ENCODE results near the gene C15orf62. TPM values are rescaled to one million over a fixed set of nuclear protein-coding genes. Genes with fewer than 3 reads are reported as not detected.

The C15orf62 gene
- total RNA-seq, 1 donor from 2014 or later: 1.4 TPM

DNA sequence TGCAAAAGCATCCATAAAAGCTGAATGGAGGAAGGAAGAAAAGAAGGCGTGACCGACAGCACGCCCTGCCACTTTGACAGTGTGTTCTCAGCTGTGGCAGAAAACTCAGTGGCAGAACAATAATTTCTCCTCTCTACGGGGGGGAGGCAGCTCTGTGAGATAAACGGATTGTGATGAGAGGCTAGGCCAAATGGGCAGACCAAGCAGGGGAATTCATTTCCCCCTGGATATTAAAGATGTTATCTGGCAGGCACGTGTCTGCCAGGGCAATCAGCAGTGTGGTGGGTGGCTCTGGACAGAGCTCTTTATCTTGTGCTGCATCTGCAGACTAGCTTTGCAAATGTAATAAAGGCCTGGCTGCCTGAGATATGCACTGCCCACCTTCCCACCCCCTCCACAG lies 12.8 kb upstream of the C15orf62 start:
- Histone ChIP-seq H3K27me3 (ENCODE audit: control insufficient read depth, insufficient read depth, low read length) (no peaks in the 10 kb centered on the region), H3K36me3 (ENCODE audit: control insufficient read depth, insufficient read depth, low read length) (no peaks in the 10 kb centered on the region), H3K4me3 (ENCODE audit: low read depth, low read length) (no peak overlapping the region)
- no peak for DNase-seq (ENCODE audit: low read depth)
- TF ChIP-seq, protein P1, sequence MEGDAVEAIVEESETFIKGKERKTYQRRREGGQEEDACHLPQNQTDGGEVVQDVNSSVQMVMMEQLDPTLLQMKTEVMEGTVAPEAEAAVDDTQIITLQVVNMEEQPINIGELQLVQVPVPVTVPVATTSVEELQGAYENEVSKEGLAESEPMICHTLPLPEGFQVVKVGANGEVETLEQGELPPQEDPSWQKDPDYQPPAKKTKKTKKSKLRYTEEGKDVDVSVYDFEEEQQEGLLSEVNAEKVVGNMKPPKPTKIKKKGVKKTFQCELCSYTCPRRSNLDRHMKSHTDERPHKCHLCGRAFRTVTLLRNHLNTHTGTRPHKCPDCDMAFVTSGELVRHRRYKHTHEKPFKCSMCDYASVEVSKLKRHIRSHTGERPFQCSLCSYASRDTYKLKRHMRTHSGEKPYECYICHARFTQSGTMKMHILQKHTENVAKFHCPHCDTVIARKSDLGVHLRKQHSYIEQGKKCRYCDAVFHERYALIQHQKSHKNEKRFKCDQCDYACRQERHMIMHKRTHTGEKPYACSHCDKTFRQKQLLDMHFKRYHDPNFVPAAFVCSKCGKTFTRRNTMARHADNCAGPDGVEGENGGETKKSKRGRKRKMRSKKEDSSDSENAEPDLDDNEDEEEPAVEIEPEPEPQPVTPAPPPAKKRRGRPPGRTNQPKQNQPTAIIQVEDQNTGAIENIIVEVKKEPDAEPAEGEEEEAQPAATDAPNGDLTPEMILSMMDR (IDR thresholded peaks at IDR 0.05; ENCODE audit: insufficient read depth, low read length, poor library complexity, severe bottlenecking): no peak

- TF ChIP-seq, protein P1 (IDR thresholded peaks at IDR 0.05; ENCODE audit: insufficient read depth, low read length, poor library complexity, severe bottlenecking): no peak
- Histone ChIP-seq H3K4me3 (ENCODE audit: low read depth, low read length) (no peak overlapping the region), H3K27me3 (ENCODE audit: control insufficient read depth, insufficient read depth, low read length) (no peaks in the 10 kb centered on the region), H3K36me3 (ENCODE audit: control insufficient read depth, insufficient read depth, low read length) (no peaks in the 10 kb centered on the region)
- no peak for DNase-seq (ENCODE audit: low read depth)
Observed at GRCh38 chr15:40759961-40760360, 9.8 kb upstream of the C15orf62 start.

- no peaks in the 10 kb centered on the region for H3K27me3 ChIP-seq (ENCODE audit: control insufficient read depth, insufficient read depth, low read length)
- H3K4me3 ChIP-seq (ENCODE audit: low read depth, low read length): peak overlapping the region; percentile 58
- H3K36me3 ChIP-seq (ENCODE audit: control insufficient read depth, insufficient read depth, low read length): no peaks in the 10 kb centered on the region
- DNase-seq (ENCODE audit: low read depth): no peak
- TF ChIP-seq, protein P1 (IDR thresholded peaks at IDR 0.05; ENCODE audit: insufficient read depth, low read length, poor library complexity, severe bottlenecking): no peak
Observed at GRCh38 chr15:40762919-40763800, 6.6 kb upstream of the C15orf62 start.

DNA sequence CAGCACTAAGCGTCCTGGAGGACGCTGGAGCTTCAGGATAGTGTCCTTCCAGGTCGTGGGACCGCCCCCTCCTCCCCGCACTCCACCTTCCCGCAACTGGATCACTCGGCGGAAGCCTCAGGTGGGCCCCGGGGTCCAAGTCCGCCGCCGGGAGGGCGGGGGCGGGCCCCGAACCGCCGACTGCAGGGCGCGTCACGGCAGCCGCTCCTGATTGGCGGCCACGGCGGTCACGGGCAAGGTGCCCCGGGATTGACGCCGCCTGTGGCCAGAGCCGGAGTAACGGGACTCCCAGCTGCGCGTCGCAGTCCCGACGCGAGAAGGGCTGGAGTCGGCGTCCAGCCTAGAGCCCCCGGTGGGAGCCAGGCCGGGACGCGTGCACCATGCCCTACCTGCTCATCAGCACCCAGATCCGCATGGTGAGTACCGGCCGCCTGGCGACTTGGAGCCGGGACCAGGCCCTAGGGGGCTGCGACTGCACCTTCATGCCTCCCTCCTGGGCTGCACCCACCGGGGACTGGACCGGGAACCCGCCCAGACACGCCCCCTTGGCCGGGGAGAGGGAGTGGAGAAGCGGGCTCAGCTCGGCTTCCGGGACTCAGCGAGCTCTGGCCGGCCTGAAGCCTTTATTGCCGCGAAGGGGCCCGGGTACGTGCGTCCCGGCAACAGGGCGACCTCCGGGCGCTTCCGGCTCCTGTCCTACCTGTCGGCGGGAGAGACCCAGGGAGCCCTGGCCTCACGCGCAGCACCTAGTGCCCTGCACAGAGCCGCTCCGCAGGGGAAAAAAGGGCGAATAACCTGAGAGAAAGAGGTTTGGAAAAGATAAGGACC lies 5.8 kb upstream of the C15orf62 start, which contains the start of gene GCHFR:
GCHFR (plus strand) TSS at position 268 of the 828 bp plus-strand sequence; CDS start at position 381, 113 bp downstream.
- Histone ChIP-seq H3K36me3 (ENCODE audit: control insufficient read depth, insufficient read depth, low read length) (no peaks in the 10 kb centered on the region), H3K4me3 (ENCODE audit: low read depth, low read length) (peak within 1 kb of the TSS; percentile 58), H3K27me3 (ENCODE audit: control insufficient read depth, insufficient read depth, low read length) (no peaks in the 10 kb centered on the region)
- TF ChIP-seq, protein P1 (IDR thresholded peaks at IDR 0.05; ENCODE audit: insufficient read depth, low read length, poor library complexity, severe bottlenecking): peak; percentile 13
- DNase-seq (ENCODE audit: low read depth): no peak

DNA sequence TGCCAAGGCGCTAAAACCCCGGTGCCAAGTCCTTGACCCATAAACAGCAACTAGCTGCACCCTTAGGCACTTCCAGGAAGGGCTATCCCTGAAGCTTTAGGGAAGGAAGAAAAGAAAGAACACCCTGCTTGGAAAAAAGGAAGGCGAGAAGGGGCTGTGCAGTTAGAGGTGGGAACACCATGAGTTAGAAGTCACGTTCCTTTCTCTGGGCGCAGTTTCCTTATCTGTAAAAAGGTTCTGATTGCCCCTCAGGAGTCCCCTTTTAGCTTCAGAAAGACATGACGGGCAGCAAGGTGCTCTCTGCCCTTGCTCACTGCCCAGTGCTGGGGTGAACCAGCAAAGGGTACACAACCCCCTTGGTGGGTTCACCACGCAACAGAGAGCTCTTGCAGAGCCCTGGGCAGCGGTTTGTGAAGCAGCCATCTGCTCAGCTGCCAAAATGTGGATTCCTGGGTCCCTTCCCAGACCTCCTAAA lies 5.1 kb upstream of the C15orf62 start:
- no peak for DNase-seq (ENCODE audit: low read depth)
- H3K36me3 ChIP-seq (ENCODE audit: control insufficient read depth, insufficient read depth, low read length): no peaks in the 10 kb centered on the region
- no peaks in the 10 kb centered on the region for H3K27me3 ChIP-seq (ENCODE audit: control insufficient read depth, insufficient read depth, low read length)
- TF ChIP-seq, protein P1 (IDR thresholded peaks at IDR 0.05; ENCODE audit: insufficient read depth, low read length, poor library complexity, severe bottlenecking): no peak
- peak overlapping the region; percentile 58 for H3K4me3 ChIP-seq (ENCODE audit: low read depth, low read length)

Measured in kidney epithelial cell (primary cell).